Endothelial cell (in vitro differentiated cells): Measurements from ENCODE around the gene LCP1. TPM values are rescaled to one million over a fixed set of nuclear protein-coding genes. Genes with fewer than 3 reads are reported as not detected.

ENCODE experiments used
- DNase-seq: peaks from one replicate; pipeline ENCODE4 v3.0.0; 2021; ENCODE audit warnings: low spot score
- H3K27ac Mint-ChIP-seq: one replicate; pipeline ENCODE4 v1.8.0; 2021; ENCODE audit warnings: mixed read lengths, inconsistent platforms; ENCODE audit not compliant: unreplicated experiment
- H3K27me3 Mint-ChIP-seq: one replicate; pipeline ENCODE4 v1.8.0; 2021; ENCODE audit warnings: mild to moderate bottlenecking, moderate library complexity, mixed read lengths, inconsistent platforms; ENCODE audit not compliant: unreplicated experiment
- H3K36me3 Mint-ChIP-seq: one replicate; pipeline ENCODE4 v1.8.0; 2021; ENCODE audit warnings: mild to moderate bottlenecking, low read depth, mixed read lengths, inconsistent platforms; ENCODE audit not compliant: unreplicated experiment
- H3K4me1 Mint-ChIP-seq: one replicate; pipeline ENCODE4 v1.8.0; 2021; ENCODE audit warnings: mild to moderate bottlenecking, mixed read lengths, inconsistent platforms; ENCODE audit not compliant: unreplicated experiment
- H3K4me3 Mint-ChIP-seq: one replicate; pipeline ENCODE4 v1.8.0; 2021; ENCODE audit warnings: mild to moderate bottlenecking, mixed read lengths, inconsistent platforms; ENCODE audit not compliant: unreplicated experiment
- H3K9me3 Mint-ChIP-seq: one replicate; pipeline ENCODE4 v1.8.0; 2021; ENCODE audit warnings: mixed read lengths, inconsistent platforms; ENCODE audit not compliant: unreplicated experiment
- CTCF ChIP-seq: fragments of 200-600 bp; sonication (generic); IDR thresholded peaks from one replicate; pipeline ENCODE4 v1.5.0; 2021; ENCODE audit warnings: antibody characterized with exemption; ENCODE audit not compliant: unreplicated experiment
- total RNA-seq: library from RNA; stranded (reverse); fragmentation: NEBNext Ultra II Directional; extraction: Animal tissue kit (Norgen Biotek cat#: 25700); gene quantifications from one replicate; pipeline ENCODE4 v1.2.1, GENCODE V29; 2021; ENCODE audit not compliant: unreplicated experiment

The LCP1 gene
- total RNA-seq, 1 donor from 2014 or later: 11.9 TPM

GRCh38 chr13:46102255-46102605 is 79.7 kb downstream of the LCP1 start:
- H3K36me3 Mint-ChIP-seq: no peaks in the 10 kb centered on the region
- peaks cover 35% of the 10 kb centered on the region for H3K4me1 Mint-ChIP-seq
- H3K4me3 Mint-ChIP-seq: no peak overlapping the region
- H3K9me3 Mint-ChIP-seq: no peaks in the 10 kb centered on the region
- H3K27me3 Mint-ChIP-seq: no peaks in the 10 kb centered on the region
- no peak for DNase-seq
- H3K27ac Mint-ChIP-seq: peak overlapping the region; percentile 76
- TF ChIP-seq CTCF: no peak

- H3K27ac Mint-ChIP-seq: peak overlapping the region; percentile 76
- no peak overlapping the region for H3K4me3 Mint-ChIP-seq
- TF ChIP-seq CTCF: no peak
- H3K9me3 Mint-ChIP-seq: no peaks in the 10 kb centered on the region
- no peak for DNase-seq
- no peaks in the 10 kb centered on the region for H3K36me3 Mint-ChIP-seq
- H3K27me3 Mint-ChIP-seq: peaks cover 4% of the 10 kb centered on the region
- peaks cover 29% of the 10 kb centered on the region for H3K4me1 Mint-ChIP-seq
Measured at GRCh38 chr13:46101484-46102254, 80.3 kb downstream of the LCP1 start.

GRCh38 chr13:46101002-46101401 is 81.0 kb downstream of the LCP1 start:
- H3K4me1 Mint-ChIP-seq: peaks cover 24% of the 10 kb centered on the region
- H3K9me3 Mint-ChIP-seq: no peaks in the 10 kb centered on the region
- peak overlapping the region; percentile 76 for H3K27ac Mint-ChIP-seq
- peaks cover 6% of the 10 kb centered on the region for H3K27me3 Mint-ChIP-seq
- DNase-seq: no peak
- no peak overlapping the region for H3K4me3 Mint-ChIP-seq
- TF ChIP-seq CTCF: no peak
- H3K36me3 Mint-ChIP-seq: no peaks in the 10 kb centered on the region

GRCh38 chr13:46100191-46100815 is 81.7 kb downstream of the LCP1 start:
- H3K27me3 Mint-ChIP-seq: peaks cover 6% of the 10 kb centered on the region
- H3K4me1 Mint-ChIP-seq: peaks cover 24% of the 10 kb centered on the region
- no peaks in the 10 kb centered on the region for H3K9me3 Mint-ChIP-seq
- TF ChIP-seq CTCF: no peak
- no peak for DNase-seq
- H3K36me3 Mint-ChIP-seq: no peaks in the 10 kb centered on the region
- no peak overlapping the region for H3K27ac Mint-ChIP-seq
- peak overlapping the region; percentile 37 for H3K4me3 Mint-ChIP-seq

- peaks cover 24% of the 10 kb centered on the region for H3K4me1 Mint-ChIP-seq
- peaks cover 6% of the 10 kb centered on the region for H3K27me3 Mint-ChIP-seq
Measured at GRCh38 chr13:46097663-46098062, 84.3 kb downstream of the LCP1 start.

More at GRCh38 chr13:46097663-46098062, 84.3 kb downstream of the LCP1 start:
- no peak for TF ChIP-seq CTCF
- no peaks in the 10 kb centered on the region for H3K9me3 Mint-ChIP-seq
- no peak for DNase-seq
- H3K4me3 Mint-ChIP-seq: no peak overlapping the region
- no peaks in the 10 kb centered on the region for H3K36me3 Mint-ChIP-seq
- no peak overlapping the region for H3K27ac Mint-ChIP-seq
